ENCODE results near the gene GRIK2.

Gene GRIK2

GRCh38 chr6:101513181-101513580, 119.7 kb downstream of the GRIK2 start:
- H3K36me3 Mint-ChIP-seq (ENCODE audit: low read depth) = no peaks in the 10 kb centered on the region
- intact Hi-C loops (cut with micrococcal nuclease) = no loop called here
- no peaks in the 10 kb centered on the region for H3K4me1 Mint-ChIP-seq (ENCODE audit: low read depth)
- H3K27ac Mint-ChIP-seq = no peak overlapping the region
- H3K9me3 Mint-ChIP-seq = no peaks in the 10 kb centered on the region
- no peaks in the 10 kb centered on the region for H3K27me3 Mint-ChIP-seq
- no peak overlapping the region for H3K4me3 Mint-ChIP-seq

GRCh38 chr6:101516578-101516977, 123.1 kb downstream of the GRIK2 start:
- Mint-ChIP-seq H3K9me3 (no peaks in the 10 kb centered on the region), H3K4me3 (no peak overlapping the region), H3K36me3 (ENCODE audit: low read depth) (no peaks in the 10 kb centered on the region), H3K27ac (no peak overlapping the region), H3K27me3 (no peaks in the 10 kb centered on the region), H3K4me1 (ENCODE audit: low read depth) (no peaks in the 10 kb centered on the region)
- intact Hi-C loops (cut with micrococcal nuclease) = no loop called here

GRCh38 chr6:101517632-101518031, 124.1 kb downstream of the GRIK2 start:
- H3K27ac Mint-ChIP-seq = no peak overlapping the region
- intact Hi-C loops (cut with micrococcal nuclease) = no loop called here
- H3K4me1 Mint-ChIP-seq (ENCODE audit: low read depth) = no peaks in the 10 kb centered on the region
- no peak overlapping the region for H3K4me3 Mint-ChIP-seq
- no peaks in the 10 kb centered on the region for H3K36me3 Mint-ChIP-seq (ENCODE audit: low read depth)
- no peaks in the 10 kb centered on the region for H3K27me3 Mint-ChIP-seq
- H3K9me3 Mint-ChIP-seq = no peaks in the 10 kb centered on the region

GRCh38 chr6:101522254-101522653, 128.7 kb downstream of the GRIK2 start:
- Mint-ChIP-seq H3K4me3 (no peak overlapping the region), H3K9me3 (no peaks in the 10 kb centered on the region), H3K27me3 (no peaks in the 10 kb centered on the region), H3K4me1 (ENCODE audit: low read depth) (no peaks in the 10 kb centered on the region), H3K27ac (no peak overlapping the region), H3K36me3 (ENCODE audit: low read depth) (no peaks in the 10 kb centered on the region)
- intact Hi-C loops (cut with micrococcal nuclease) = no loop called here

GRCh38 chr6:101527467-101527866, 134.0 kb downstream of the GRIK2 start:
- Mint-ChIP-seq H3K4me1 (ENCODE audit: low read depth) (no peaks in the 10 kb centered on the region), H3K4me3 (no peak overlapping the region), H3K27me3 (no peaks in the 10 kb centered on the region), H3K36me3 (ENCODE audit: low read depth) (no peaks in the 10 kb centered on the region), H3K27ac (no peak overlapping the region), H3K9me3 (no peaks in the 10 kb centered on the region)
- intact Hi-C loops (cut with micrococcal nuclease) = no loop called here

GRCh38 chr6:101528801-101529200, 135.3 kb downstream of the GRIK2 start:
- Mint-ChIP-seq H3K4me3 (no peak overlapping the region), H3K27me3 (no peaks in the 10 kb centered on the region), H3K27ac (no peak overlapping the region), H3K4me1 (ENCODE audit: low read depth) (no peaks in the 10 kb centered on the region), H3K9me3 (no peaks in the 10 kb centered on the region), H3K36me3 (ENCODE audit: low read depth) (no peaks in the 10 kb centered on the region)
- intact Hi-C loops (cut with micrococcal nuclease) = no loop called here

GRCh38 chr6:101531538-101531937, 138.0 kb downstream of the GRIK2 start:
- no peak overlapping the region for H3K27ac Mint-ChIP-seq
- no peak overlapping the region for H3K4me3 Mint-ChIP-seq
- H3K27me3 Mint-ChIP-seq = no peaks in the 10 kb centered on the region
- no peaks in the 10 kb centered on the region for H3K36me3 Mint-ChIP-seq (ENCODE audit: low read depth)
- intact Hi-C loops (cut with micrococcal nuclease) = no loop called here
- no peaks in the 10 kb centered on the region for H3K9me3 Mint-ChIP-seq
- no peaks in the 10 kb centered on the region for H3K4me1 Mint-ChIP-seq (ENCODE audit: low read depth)

GRCh38 chr6:101534386-101534785, 140.9 kb downstream of the GRIK2 start:
- Mint-ChIP-seq H3K36me3 (ENCODE audit: low read depth) (no peaks in the 10 kb centered on the region), H3K27me3 (no peaks in the 10 kb centered on the region), H3K4me1 (ENCODE audit: low read depth) (no peaks in the 10 kb centered on the region), H3K27ac (no peak overlapping the region), H3K4me3 (no peak overlapping the region), H3K9me3 (no peaks in the 10 kb centered on the region)
- intact Hi-C loops (cut with micrococcal nuclease) = no loop called here

GRCh38 chr6:101534821-101535220, 141.3 kb downstream of the GRIK2 start:
- intact Hi-C loops (cut with micrococcal nuclease) = no loop called here
- Mint-ChIP-seq H3K4me1 (ENCODE audit: low read depth) (no peaks in the 10 kb centered on the region), H3K36me3 (ENCODE audit: low read depth) (no peaks in the 10 kb centered on the region), H3K27ac (no peak overlapping the region), H3K9me3 (no peaks in the 10 kb centered on the region), H3K27me3 (no peaks in the 10 kb centered on the region), H3K4me3 (no peak overlapping the region)

GRCh38 chr6:101537753-101538316, 144.3 kb downstream of the GRIK2 start:
- Mint-ChIP-seq H3K27ac (no peak overlapping the region), H3K4me1 (ENCODE audit: low read depth) (no peaks in the 10 kb centered on the region), H3K9me3 (no peaks in the 10 kb centered on the region), H3K4me3 (no peak overlapping the region), H3K36me3 (ENCODE audit: low read depth) (no peaks in the 10 kb centered on the region), H3K27me3 (no peaks in the 10 kb centered on the region)
- intact Hi-C loops (cut with micrococcal nuclease) = no loop called here

- Mint-ChIP-seq H3K27ac (no peak overlapping the region), H3K4me3 (no peak overlapping the region), H3K27me3 (no peaks in the 10 kb centered on the region), H3K4me1 (ENCODE audit: low read depth) (no peaks in the 10 kb centered on the region), H3K36me3 (ENCODE audit: low read depth) (no peaks in the 10 kb centered on the region), H3K9me3 (no peaks in the 10 kb centered on the region)
- intact Hi-C loops (cut with micrococcal nuclease) = no loop called here
These were observed 146.2 kb downstream of the GRIK2 start for GRCh38 chr6:101539510-101540245.

GRCh38 chr6:101541894-101542293, 148.4 kb downstream of the GRIK2 start:
- Mint-ChIP-seq H3K27ac (no peak overlapping the region), H3K4me3 (no peak overlapping the region), H3K9me3 (no peaks in the 10 kb centered on the region), H3K36me3 (ENCODE audit: low read depth) (no peaks in the 10 kb centered on the region), H3K4me1 (ENCODE audit: low read depth) (no peaks in the 10 kb centered on the region), H3K27me3 (no peaks in the 10 kb centered on the region)
- intact Hi-C loops (cut with micrococcal nuclease) = no loop called here

- no peaks in the 10 kb centered on the region for H3K36me3 Mint-ChIP-seq (ENCODE audit: low read depth)
- intact Hi-C loops (cut with micrococcal nuclease) = no loop called here
- H3K27me3 Mint-ChIP-seq = no peaks in the 10 kb centered on the region
- no peak overlapping the region for H3K27ac Mint-ChIP-seq
- no peaks in the 10 kb centered on the region for H3K4me1 Mint-ChIP-seq (ENCODE audit: low read depth)
- no peak overlapping the region for H3K4me3 Mint-ChIP-seq
- no peaks in the 10 kb centered on the region for H3K9me3 Mint-ChIP-seq
These were observed 150.3 kb downstream of the GRIK2 start for GRCh38 chr6:101543796-101544195.

GRCh38 chr6:101544286-101544685, 150.8 kb downstream of the GRIK2 start:
- H3K4me1 Mint-ChIP-seq (ENCODE audit: low read depth) = no peaks in the 10 kb centered on the region
- H3K27me3 Mint-ChIP-seq = no peaks in the 10 kb centered on the region
- H3K27ac Mint-ChIP-seq = no peak overlapping the region
- intact Hi-C loops (cut with micrococcal nuclease) = no loop called here
- no peaks in the 10 kb centered on the region for H3K36me3 Mint-ChIP-seq (ENCODE audit: low read depth)
- H3K4me3 Mint-ChIP-seq = no peak overlapping the region
- H3K9me3 Mint-ChIP-seq = no peaks in the 10 kb centered on the region

- no peaks in the 10 kb centered on the region for H3K4me1 Mint-ChIP-seq (ENCODE audit: low read depth)
- H3K4me3 Mint-ChIP-seq = no peak overlapping the region
- no peak overlapping the region for H3K27ac Mint-ChIP-seq
- no peaks in the 10 kb centered on the region for H3K27me3 Mint-ChIP-seq
- H3K9me3 Mint-ChIP-seq = no peaks in the 10 kb centered on the region
- H3K36me3 Mint-ChIP-seq (ENCODE audit: low read depth) = no peaks in the 10 kb centered on the region
- intact Hi-C loops (cut with micrococcal nuclease) = no loop called here
These were observed 151.7 kb downstream of the GRIK2 start for GRCh38 chr6:101545191-101545590.
